Pons (tissue), 1 donor: ENCODE data around the gene PRDX2.

Source experiments
- DNase-seq: peaks from one replicate; pipeline ENCODE4 v3.0.0-alpha.2; 2016; ENCODE audit warnings: low spot score

PRDX2 gene

GRCh38 chr19:12779162-12779993, 22.2 kb downstream of the PRDX2 start:
- no peak for DNase-seq

- no peak for DNase-seq
These were observed 22.8 kb downstream of the PRDX2 start for GRCh38 chr19:12778905-12779161.

GRCh38 chr19:12778017-12778904, 23.3 kb downstream of the PRDX2 start:
- DNase-seq = no peak

- DNase-seq = no peak
These were observed 24.2 kb downstream of the PRDX2 start for GRCh38 chr19:12777217-12778016.

- DNase-seq = peak; percentile 20
These were observed 26.7 kb downstream of the PRDX2 start, which contains the start of gene HOOK2 for GRCh38 chr19:12774588-12775555. HOOK2 (minus strand) TSS chr19:12775552; CDS start chr19:12775449, 103 bp downstream.

- DNase-seq = no peak
These were observed 28.0 kb downstream of the PRDX2 start for GRCh38 chr19:12773571-12773970.

GRCh38 chr19:12772323-12772722, 29.3 kb downstream of the PRDX2 start:
- no peak for DNase-seq

- DNase-seq = no peak
These were observed 30.7 kb downstream of the PRDX2 start for GRCh38 chr19:12770922-12771321.

GRCh38 chr19:12769689-12770088, 31.9 kb downstream of the PRDX2 start:
- no peak for DNase-seq

- no peak for DNase-seq
These were observed 33.9 kb downstream of the PRDX2 start for GRCh38 chr19:12767666-12768065.

- no peak for DNase-seq
These were observed 34.5 kb downstream of the PRDX2 start for GRCh38 chr19:12767150-12767549.

GRCh38 chr19:12766051-12766521, 35.5 kb downstream of the PRDX2 start:
- DNase-seq = no peak

- no peak for DNase-seq
These were observed 36.9 kb downstream of the PRDX2 start for GRCh38 chr19:12764698-12765097.

- no peak for DNase-seq
These were observed 38.5 kb downstream of the PRDX2 start for GRCh38 chr19:12763100-12763499.

- no peak for DNase-seq
These were observed 41.9 kb downstream of the PRDX2 start for GRCh38 chr19:12759686-12760085.

GRCh38 chr19:12757544-12758274, 43.9 kb downstream of the PRDX2 start:
- DNase-seq = no peak

GRCh38 chr19:12756150-12756883, 45.3 kb downstream of the PRDX2 start:
- no peak for DNase-seq

- no peak for DNase-seq
These were observed 47.0 kb downstream of the PRDX2 start for GRCh38 chr19:12754465-12755196.
